Right lobe of liver (tissue), 6 donors: ENCODE results near the gene CDKN2D. TPM values are rescaled to one million over a fixed set of nuclear protein-coding genes. Genes with fewer than 3 reads are reported as not detected.

ENCODE experiments used
- ATAC-seq, 4 donors: fragments of 200-7000 bp; cut with Tn5 transposase; one replicate each; pipeline ENCODE4 v1.9.1; 2020; ENCODE audit warnings: mild to moderate bottlenecking in 4 of 4, moderate library complexity in 4 of 4
- DNase-seq, 3 donors: peaks; one replicate each; pipeline ENCODE4 v3.0.0-alpha.2; 2020
- H3K27ac ChIP-seq, 3 donors: fragments of 200-600 bp; one replicate each; pipeline ENCODE4 v1.8.0; 2022
- H3K27me3 ChIP-seq, 2 donors: fragments of 200-600 bp; one replicate each; pipeline ENCODE4 v1.8.0; 2022
- H3K36me3 ChIP-seq, 4 donors: fragments of 200-600 bp; sonication (generic) in 1 of 4; one replicate each; pipeline versions ENCODE4 v1.5.1 to v1.8.0; 2017 to 2022; ENCODE audit warnings: control low read depth in 1 of 4
- H3K4me1 ChIP-seq, 4 donors: fragments of 200-600 bp; sonication (generic) in 1 of 4; one replicate each; pipeline versions ENCODE4 v1.5.1 to v1.8.0; 2017 to 2022; ENCODE audit warnings: control low read depth in 1 of 4
- H3K4me3 ChIP-seq, 3 donors: fragments of 200-600 bp; one replicate each; pipeline ENCODE4 v1.8.0; 2022
- H3K9me3 ChIP-seq, 4 donors: fragments of 200-600 bp; sonication (generic) in 1 of 4; one replicate each; pipeline versions ENCODE4 v1.5.1 to v1.8.0; 2017 to 2022; ENCODE audit warnings: control low read depth in 1 of 4
- CTCF ChIP-seq, 4 donors: fragments of 200-600 bp in 3 of 4; fragments of 450-650 bp in 1 of 4; IDR thresholded peaks; one replicate each; pipeline versions ENCODE4 v1.5.1 to v1.8.0; 2016 to 2022; ENCODE audit warnings: antibody characterized with exemption in 4 of 4, mild to moderate bottlenecking in 2 of 4
- POLR2A ChIP-seq: fragments of 450-650 bp; IDR thresholded peaks from one replicate; pipeline ENCODE4 v1.6.1; 2017; ENCODE audit warnings: antibody characterized with exemption, mild to moderate bottlenecking
- WGBS: methylation state at CpG from one replicate; pipeline ENCODE4 v1.1.6; 2018; ENCODE audit warnings: low coverage, low lambda C conversion rate; ENCODE audit not compliant: insufficient coverage; ENCODE audit errors: missing lambda C conversion rate; 5-methylcytosine and 5-hydroxymethylcytosine counted together
- intact Hi-C, 2 donors: fragments of 100-400 bp; cut with DNase I; formaldehyde crosslinking; loops; one replicate each; pipeline versions ENCODE4 v1.11.2 to v1.14.1; 2022
- total RNA-seq, 6 experiments: library from RNA; depleted of rRNA in 2 of 6; stranded (reverse); fragments of >200 nt in 2 of 6; fragmentation: NEBNext Ultra II Directional in 3 of 6; extraction: Animal tissue kit (Norgen Biotek cat#: 25700) in 3 of 6; gene quantifications; one replicate each; pipeline versions ENCODE4 v1.1.0 to v1.2.4, GENCODE V29; 2016 to 2023
- donor health status: DM: no; HTN: yes; CAD: no.
- donor health status: DM: no; HTN: no; CAD: no.
- donor health status: DM: no; HTN: no; CAD: no.
- donor health status: DM: no; HTN: yes; CAD: no.
- donor health status: DM: no; HTN: yes; CAD: no.

Gene CDKN2D
- total RNA-seq, 6 experiments from 2014 or later: 0.97 to 2.8 (median 2.0) TPM

DNA sequence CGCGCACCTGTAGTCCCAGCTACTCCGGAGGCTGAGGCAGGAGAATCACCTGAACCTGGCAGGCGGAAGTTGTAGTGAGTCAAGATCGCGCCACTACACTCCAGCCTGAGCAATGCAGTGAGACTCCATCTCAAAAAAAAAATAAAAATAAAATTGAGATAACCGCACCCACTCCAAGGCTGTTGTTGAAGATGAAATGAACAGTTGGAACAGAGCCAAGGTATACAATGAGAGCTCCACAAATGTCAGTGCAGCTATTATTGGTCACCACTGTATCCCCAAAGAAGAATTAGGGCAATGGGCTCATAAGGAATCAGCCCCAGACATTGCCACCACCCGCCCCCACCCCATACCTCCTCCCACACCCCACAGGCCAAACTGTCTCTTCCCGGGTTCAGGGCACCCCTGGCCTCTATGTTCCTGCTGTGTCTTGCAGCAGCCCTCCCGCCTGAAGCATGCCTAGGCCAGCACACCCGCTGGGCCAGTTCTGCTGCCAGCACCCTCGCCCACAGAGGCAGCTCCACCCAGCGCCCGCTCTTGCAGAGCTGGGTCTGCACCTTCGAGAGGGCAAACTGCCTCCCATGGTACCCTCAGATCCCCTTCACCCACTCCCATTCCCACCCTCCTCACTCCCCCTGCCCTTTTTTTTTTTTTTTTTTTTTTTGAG lies 48.0 kb downstream of the CDKN2D start:
- DNase-seq (no peak), ATAC-seq (no peak)
- intact Hi-C loops: no loop called here
- no peaks in the 10 kb centered on the region for H3K27me3 ChIP-seq
- 91% methylated on average over 12 of the region's 15 CpGs for WGBS
- no peak overlapping the region for H3K27ac ChIP-seq
- H3K36me3 ChIP-seq: no peaks in the 10 kb centered on the region
- no peak for TF ChIP-seq CTCF (IDR thresholded peaks at IDR 0.05)
- no peak for TF ChIP-seq POLR2A
- no peak overlapping the region for H3K4me3 ChIP-seq
- H3K9me3 ChIP-seq: no peaks in the 10 kb centered on the region
- H3K4me1 ChIP-seq: peaks cover 0 to 6% (median 0%) of the 10 kb centered on the region in 4 donors

DNA sequence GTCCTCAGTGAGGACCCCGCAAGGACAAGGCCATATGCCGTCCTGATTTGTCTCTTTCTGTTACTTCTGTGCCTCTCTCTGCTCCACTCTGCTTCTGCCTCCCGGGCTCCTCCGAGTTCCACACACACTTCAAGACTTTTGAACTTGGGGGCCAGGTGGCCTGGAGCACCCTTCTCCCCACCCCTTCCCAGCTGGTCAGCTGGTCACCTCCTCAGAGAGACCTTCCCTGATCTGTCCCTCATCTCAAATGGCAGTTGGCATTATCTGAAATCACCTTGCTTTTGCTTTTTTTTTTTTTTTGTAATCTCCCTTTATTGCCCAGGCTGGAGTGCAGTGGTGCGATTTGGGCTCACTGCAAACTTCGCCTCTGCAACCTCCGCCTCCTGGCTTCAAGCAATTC lies 49.4 kb downstream of the CDKN2D start:
- no peaks in the 10 kb centered on the region for H3K36me3 ChIP-seq
- intact Hi-C loops: no loop called here
- no peak for TF ChIP-seq POLR2A
- TF ChIP-seq CTCF (IDR thresholded peaks at IDR 0.05): no peak
- ATAC-seq (no peak), DNase-seq (no peak)
- H3K27me3 ChIP-seq: peaks cover 0 to 7% of the 10 kb centered on the region in 2 donors
- H3K4me1 ChIP-seq: peaks cover 0 to 6% (median 0%) of the 10 kb centered on the region in 4 donors
- no peaks in the 10 kb centered on the region for H3K9me3 ChIP-seq
- WGBS: 66% methylated on average over 5 of the region's 7 CpGs
- H3K4me3 ChIP-seq: no peak overlapping the region
- no peak overlapping the region for H3K27ac ChIP-seq

DNA sequence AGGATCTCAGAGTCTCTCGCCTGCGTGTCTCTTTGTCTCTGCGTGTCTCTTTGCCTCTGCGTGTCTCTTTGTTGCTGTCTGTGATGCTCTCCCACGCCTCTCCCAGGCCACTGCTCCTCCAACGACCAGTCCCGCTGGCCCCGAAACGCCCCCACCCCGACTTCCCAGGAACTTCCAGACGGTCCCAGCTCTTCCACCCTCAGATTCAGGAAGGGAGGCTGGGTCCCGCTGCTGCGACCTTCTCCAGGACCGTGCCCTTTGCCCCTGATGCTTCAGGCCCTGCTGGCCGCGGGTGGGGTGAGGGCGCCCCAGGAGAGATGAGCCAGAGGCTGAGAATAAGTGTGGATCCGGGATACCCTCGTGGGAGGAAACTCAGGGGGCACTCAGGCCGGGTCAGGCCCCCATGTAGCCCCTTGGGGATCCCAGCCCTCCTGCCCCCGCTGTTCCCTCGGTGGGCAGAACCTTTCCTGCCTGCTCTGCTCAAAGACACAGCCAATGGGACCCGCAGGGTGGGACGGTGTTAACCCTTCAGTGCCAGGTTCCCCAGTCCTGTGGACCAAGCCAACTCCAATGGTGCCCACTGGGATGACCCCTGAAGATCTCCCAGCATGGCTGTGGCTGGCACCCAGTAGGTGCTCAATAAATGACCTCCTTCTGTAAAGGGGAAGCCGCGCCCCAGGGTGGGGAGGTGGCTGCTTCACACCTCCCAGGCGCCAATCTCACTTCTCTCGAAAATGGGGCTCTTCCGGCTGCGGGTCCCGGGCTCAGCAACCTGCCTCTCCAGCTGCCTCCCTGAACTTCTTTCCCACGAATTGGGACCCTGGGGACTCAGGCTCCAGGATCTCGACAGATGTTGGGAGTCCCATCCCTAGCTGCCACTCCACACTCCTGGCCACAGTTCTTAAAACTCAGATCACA lies 50.1 kb downstream of the CDKN2D start:
- intact Hi-C loops: no loop called here
- H3K36me3 ChIP-seq: no peaks in the 10 kb centered on the region
- DNase-seq (no peak), ATAC-seq (peak in 2 of 4 donors; percentile 12 to 18)
- no peaks in the 10 kb centered on the region for H3K9me3 ChIP-seq
- 0% methylated on average over 11 of the region's 33 CpGs for WGBS
- no peak overlapping the region for H3K4me3 ChIP-seq
- peaks cover 0 to 6% (median 0%) of the 10 kb centered on the region in 4 donors for H3K4me1 ChIP-seq
- H3K27me3 ChIP-seq: peaks cover 0 to 12% of the 10 kb centered on the region in 2 donors
- no peak overlapping the region for H3K27ac ChIP-seq
- TF ChIP-seq POLR2A (no peak), CTCF (IDR thresholded peaks at IDR 0.05) (no peak)

GRCh38 chr19:10517760-10518443 lies 50.9 kb downstream of the CDKN2D start:
- H3K27me3 ChIP-seq: peaks cover 0 to 20% of the 10 kb centered on the region in 2 donors
- no peak overlapping the region for H3K27ac ChIP-seq
- peak overlapping the region in 2 of 3 donors; percentile 15 to 40 for H3K4me3 ChIP-seq
- ATAC-seq: peak; percentile 45 to 57 (median 46)
- peaks cover 0 to 6% (median 0%) of the 10 kb centered on the region in 4 donors for H3K4me1 ChIP-seq
- 3% methylated on average over 15 of the region's 27 CpGs for WGBS
- intact Hi-C loops: no loop called here
- DNase-seq: no peak
- H3K36me3 ChIP-seq: no peaks in the 10 kb centered on the region
- TF ChIP-seq CTCF (IDR thresholded peaks at IDR 0.05): no peak
- TF ChIP-seq POLR2A: no peak
- H3K9me3 ChIP-seq: no peaks in the 10 kb centered on the region
